Measurements from ENCODE around the gene PLEKHO2.

The PLEKHO2 gene

GRCh38 chr15:64857421-64857820 lies 15.7 kb downstream of the PLEKHO2 start:
- DNase-seq (ENCODE audit: low read depth) = no peak

- DNase-seq (ENCODE audit: low read depth) = no peak
Observed at GRCh38 chr15:64858021-64858575, 16.4 kb downstream of the PLEKHO2 start.

GRCh38 chr15:64859226-64859625 lies 17.5 kb downstream of the PLEKHO2 start:
- no peak for DNase-seq (ENCODE audit: low read depth)

- DNase-seq (ENCODE audit: low read depth) = no peak
Observed at GRCh38 chr15:64861331-64861730, 19.6 kb downstream of the PLEKHO2 start.

GRCh38 chr15:64861960-64862359 lies 20.2 kb downstream of the PLEKHO2 start:
- DNase-seq (ENCODE audit: low read depth) = no peak

- DNase-seq (ENCODE audit: low read depth) = no peak
Observed at GRCh38 chr15:64862408-64862807, 20.7 kb downstream of the PLEKHO2 start.

GRCh38 chr15:64864068-64864467 lies 22.4 kb downstream of the PLEKHO2 start:
- DNase-seq (ENCODE audit: low read depth) = no peak

- DNase-seq (ENCODE audit: low read depth) = no peak
Observed at GRCh38 chr15:64865126-64865997, 23.6 kb downstream of the PLEKHO2 start.

GRCh38 chr15:64865998-64866520 lies 24.3 kb downstream of the PLEKHO2 start:
- no peak for DNase-seq (ENCODE audit: low read depth)

- no peak for DNase-seq (ENCODE audit: low read depth)
Observed at GRCh38 chr15:64869501-64869900, 27.8 kb downstream of the PLEKHO2 start.

- DNase-seq (ENCODE audit: low read depth) = no peak
Observed at GRCh38 chr15:64870353-64870752, 28.6 kb downstream of the PLEKHO2 start.

GRCh38 chr15:64875641-64876223 lies 34.0 kb downstream of the PLEKHO2 start:
- DNase-seq (ENCODE audit: low read depth) = no peak

GRCh38 chr15:64877435-64877834 lies 35.7 kb downstream of the PLEKHO2 start:
- no peak for DNase-seq (ENCODE audit: low read depth)

- no peak for DNase-seq (ENCODE audit: low read depth)
Observed at GRCh38 chr15:64878705-64879104, 37.0 kb downstream of the PLEKHO2 start.

GRCh38 chr15:64883100-64883581 lies 41.4 kb downstream of the PLEKHO2 start:
- DNase-seq (ENCODE audit: low read depth) = no peak

- DNase-seq (ENCODE audit: low read depth) = no peak
Observed at GRCh38 chr15:64883997-64884511, 42.3 kb downstream of the PLEKHO2 start.

- no peak for DNase-seq (ENCODE audit: low read depth)
Observed at GRCh38 chr15:64884679-64885078, 43.0 kb downstream of the PLEKHO2 start.

GRCh38 chr15:64888336-64888735 lies 46.6 kb downstream of the PLEKHO2 start:
- DNase-seq (ENCODE audit: low read depth) = no peak

- DNase-seq (ENCODE audit: low read depth) = no peak
Observed at GRCh38 chr15:64891561-64891960, 49.8 kb downstream of the PLEKHO2 start.

GRCh38 chr15:64892847-64893403 lies 51.2 kb downstream of the PLEKHO2 start:
- DNase-seq (ENCODE audit: low read depth) = no peak

- peak; percentile 99 for DNase-seq (ENCODE audit: low read depth)
Observed at GRCh38 chr15:64893481-64894394, 52.0 kb downstream of the PLEKHO2 start.
